GM19043 (cell line): ENCODE data around the gene ETV1.

Source experiments
- ATAC-seq: cut with Tn5 transposase; IDR thresholded peaks from one replicate; pipeline ENCODE4 v1.9.1; 2021; ENCODE audit warnings: low read depth; ENCODE audit not compliant: unreplicated experiment

Gene ETV1

DNA sequence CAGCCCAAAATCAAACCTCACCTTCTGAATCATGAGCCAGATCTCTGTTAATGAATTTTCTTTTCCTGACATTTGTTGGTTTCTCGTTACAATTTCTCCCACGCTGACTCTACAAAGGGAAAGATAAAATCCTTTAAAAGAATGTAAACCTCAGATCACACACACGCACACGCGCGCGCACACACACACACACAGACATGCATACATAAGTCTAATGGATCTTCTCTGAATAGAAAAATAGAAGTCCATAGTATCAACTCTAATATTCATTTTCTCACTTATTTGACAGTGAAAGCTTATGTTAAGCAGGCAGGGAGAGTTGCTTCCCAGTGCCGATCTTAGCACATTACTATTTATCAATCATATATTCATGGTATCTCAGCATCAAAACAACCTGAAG lies 1.4 kb downstream of the ETV1 start:
- ATAC-seq, result no peak

DNA sequence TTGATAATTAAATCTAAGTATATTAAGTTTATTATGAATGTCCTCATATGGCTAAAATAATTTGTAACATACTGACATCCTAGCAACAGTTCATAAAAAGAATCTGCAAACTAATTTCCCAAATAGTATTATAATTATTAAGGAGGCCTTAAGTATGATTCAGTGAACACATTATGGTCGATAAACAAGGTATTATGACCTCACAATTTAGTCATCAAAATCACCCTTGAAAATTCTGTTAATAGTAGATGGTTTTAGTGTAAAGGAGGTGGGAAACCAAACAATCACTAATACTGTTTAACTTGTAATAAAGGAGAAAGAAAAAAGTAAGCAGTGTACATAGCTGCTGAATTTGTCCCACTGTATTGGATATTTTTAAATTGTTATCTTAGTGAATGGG lies 2.1 kb downstream of the ETV1 start:
- ATAC-seq, result no peak

DNA sequence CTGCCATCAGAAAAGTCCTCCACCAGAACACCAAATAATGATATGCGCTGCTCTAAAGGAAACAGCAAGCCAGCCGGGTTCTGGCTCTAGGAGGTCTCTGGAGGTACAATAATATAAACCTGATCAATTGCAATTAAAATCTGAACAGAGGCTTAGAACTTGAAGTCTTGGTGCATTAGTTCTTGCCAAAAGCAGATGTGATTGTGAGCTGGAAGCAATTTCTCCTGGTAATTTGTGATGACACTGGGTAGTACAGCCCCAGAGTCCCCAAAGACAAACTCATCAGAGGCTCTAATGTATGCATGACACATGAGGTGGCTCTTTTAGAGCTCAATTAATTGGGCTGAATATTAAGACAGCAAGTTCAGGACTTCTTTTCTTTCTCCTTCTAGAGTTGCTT lies 3.3 kb downstream of the ETV1 start:
- no peak for ATAC-seq

- ATAC-seq, result no peak
These were observed 4.4 kb downstream of the ETV1 start for GRCh38 chr7:13984831-13985685.

DNA sequence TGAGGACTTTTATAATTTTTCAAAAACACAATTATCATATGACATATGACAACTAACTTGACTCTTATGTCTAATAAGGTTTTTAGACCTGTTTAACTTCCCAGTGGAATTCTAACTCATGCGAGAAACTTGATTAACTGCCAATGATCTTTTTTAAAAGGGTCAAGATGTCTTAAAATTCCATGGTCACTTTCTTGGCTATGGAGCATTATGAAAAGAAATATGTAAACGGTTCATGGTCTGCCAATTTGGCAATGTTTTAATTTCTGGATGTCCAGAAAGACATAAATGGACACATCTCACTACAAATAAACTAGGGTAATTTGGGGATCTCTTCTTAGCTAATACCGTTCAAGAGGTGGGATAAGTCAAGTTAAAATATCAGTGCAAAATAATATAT lies 5.4 kb downstream of the ETV1 start:
- no peak for ATAC-seq

DNA sequence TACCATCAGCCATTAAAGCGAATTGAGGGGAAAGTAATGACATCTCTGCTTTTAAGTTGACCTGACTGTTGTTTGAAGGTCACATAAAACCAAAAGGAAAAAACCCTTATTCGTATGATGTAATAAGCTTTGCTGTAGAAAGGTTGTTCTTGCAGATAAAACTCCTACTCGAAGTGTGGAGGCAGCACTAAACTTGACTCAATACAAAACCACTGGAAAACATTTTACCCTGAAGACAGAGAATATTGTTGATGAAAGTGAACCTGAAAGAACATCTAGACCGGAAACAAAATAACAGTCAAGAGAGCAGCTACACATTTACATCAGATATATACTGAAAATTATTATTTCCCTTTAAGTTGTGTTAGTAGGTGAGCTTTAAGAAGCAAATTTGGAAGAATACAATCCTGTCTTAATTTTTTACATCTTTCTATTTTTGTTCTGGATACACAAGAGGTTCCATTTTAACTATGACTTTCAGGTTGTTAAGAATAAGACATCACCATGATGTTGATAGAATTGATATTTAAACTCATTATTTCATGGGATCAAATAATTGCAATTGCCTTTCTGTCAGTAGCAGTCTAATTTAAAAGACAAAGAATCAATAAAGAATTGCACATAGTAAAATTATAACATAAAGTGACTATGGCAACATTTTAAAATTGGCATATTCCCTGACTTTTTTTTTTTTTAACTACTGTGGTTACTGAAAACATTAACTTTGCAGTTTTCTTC lies 6.4 kb downstream of the ETV1 start:
- no peak for ATAC-seq

DNA sequence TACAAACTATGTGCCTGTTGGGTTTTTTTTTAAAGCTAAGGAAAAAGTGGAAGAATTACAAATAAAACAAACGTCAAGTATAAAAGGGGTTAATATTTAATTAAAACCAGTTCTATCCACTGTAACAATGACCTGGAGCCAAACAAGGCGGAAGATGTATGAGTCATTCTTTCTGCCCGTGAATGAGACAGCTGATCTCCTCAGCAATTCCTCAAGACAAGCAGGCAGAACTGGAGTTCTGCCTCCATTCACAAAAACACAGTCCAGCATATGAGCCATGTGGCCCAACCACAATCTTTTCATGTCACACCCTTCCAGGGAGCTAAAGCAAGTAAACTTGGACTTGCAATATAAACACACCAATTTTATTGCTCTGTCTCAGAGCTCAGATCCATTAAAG lies 8.4 kb downstream of the ETV1 start:
- no peak for ATAC-seq

GRCh38 chr7:13980474-13980873 lies 9.0 kb downstream of the ETV1 start:
- ATAC-seq, result no peak

- ATAC-seq, result no peak
These were observed 9.6 kb downstream of the ETV1 start for GRCh38 chr7:13979671-13980435.

DNA sequence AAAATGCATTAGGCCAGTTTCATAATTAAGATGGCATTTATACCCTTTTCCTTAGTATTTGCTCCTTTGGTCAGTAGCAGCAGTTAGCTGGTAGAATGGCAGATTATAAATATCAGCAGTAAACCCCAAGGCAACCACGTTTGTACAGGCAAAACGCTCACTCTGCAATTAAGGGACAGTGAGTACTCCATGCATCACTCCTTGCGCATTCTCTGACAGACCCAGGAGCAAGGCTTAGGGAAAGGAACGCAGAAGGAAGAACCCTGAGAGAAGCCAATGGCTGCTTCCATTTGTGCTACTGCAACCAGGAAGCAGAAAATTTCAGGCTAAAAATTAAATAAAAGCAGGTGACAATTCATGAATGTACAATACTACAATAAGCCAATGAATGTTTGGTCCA lies 12.9 kb downstream of the ETV1 start:
- no peak for ATAC-seq

DNA sequence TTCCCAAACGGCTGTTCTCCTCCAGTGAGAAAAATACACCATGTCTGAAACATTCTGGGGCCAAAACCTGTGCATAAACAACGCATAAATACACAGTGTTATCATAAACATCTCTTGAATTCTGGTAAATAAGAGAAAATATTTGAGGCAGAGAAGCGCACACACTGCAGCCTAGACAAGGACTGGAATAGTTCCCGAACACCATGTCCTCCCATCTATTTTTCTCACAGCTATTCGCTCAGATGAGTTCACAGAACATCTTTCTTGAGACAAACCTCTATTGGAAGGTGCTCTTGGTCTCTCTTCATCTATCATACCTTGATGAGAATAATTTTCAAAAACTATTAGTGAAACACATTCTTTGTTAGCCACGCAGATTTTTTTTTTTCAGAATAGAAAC lies 24.4 kb downstream of the ETV1 start:
- ATAC-seq, result no peak

GRCh38 chr7:13963925-13964324 lies 25.5 kb downstream of the ETV1 start:
- no peak for ATAC-seq

- no peak for ATAC-seq
These were observed 34.0 kb downstream of the ETV1 start for GRCh38 chr7:13955494-13955893.

DNA sequence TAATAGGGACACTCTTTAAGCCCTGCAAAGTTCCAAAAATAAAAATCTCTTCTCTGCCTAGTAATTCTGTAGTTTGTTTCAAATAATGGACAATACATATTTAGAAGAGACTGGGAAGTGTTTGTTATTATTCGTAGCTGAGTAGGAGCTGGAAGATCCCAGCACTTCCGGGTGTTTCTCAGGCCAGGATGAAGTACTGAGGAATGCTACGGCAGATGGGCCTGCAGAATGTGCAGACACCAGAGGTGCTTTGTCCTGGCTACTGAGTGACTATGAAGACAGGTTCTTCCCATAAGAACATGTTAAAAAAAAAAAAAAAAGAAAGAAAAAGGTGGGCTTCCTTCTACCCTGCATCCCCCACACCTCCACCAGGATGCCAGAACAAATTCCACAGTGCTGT lies 36.1 kb downstream of the ETV1 start:
- ATAC-seq, result no peak

DNA sequence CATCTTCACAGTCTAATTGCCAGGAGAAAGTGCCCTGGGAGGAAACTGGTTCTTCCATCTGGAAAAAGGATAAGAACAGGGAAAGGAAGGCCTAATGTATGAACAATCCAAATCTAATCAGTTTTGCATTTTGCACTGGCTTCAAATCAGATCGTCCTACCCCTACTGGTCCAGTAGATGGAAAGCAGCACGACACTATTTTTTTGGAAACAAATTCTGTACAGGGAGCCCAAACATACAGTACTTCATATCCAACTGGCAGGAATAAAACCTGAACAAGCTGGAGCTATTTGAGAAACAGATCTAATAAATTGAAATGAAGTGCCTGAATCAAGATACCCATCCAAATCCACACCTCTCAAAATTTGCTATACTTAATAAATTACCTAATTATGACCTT lies 36.5 kb downstream of the ETV1 start:
- ATAC-seq, result no peak

DNA sequence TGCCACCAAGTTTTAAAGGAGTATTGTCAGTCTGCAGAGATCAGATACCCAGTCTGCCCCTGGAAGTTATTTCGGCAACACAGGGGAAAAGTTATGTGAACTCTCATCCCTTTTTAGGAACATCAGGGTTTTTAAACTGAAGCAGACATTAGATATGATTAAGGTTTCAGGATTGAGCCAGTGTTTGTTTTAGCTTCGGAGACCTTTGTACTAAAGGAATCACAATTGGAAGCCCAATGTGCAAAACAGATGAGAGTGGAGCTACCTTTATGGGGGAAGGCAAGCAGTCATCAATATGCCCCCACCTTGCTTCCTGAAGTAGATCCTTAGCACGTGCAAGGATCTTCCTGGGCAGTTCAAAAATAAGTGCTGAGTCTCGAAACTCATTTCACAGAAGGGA lies 39.5 kb downstream of the ETV1 start:
- no peak for ATAC-seq

DNA sequence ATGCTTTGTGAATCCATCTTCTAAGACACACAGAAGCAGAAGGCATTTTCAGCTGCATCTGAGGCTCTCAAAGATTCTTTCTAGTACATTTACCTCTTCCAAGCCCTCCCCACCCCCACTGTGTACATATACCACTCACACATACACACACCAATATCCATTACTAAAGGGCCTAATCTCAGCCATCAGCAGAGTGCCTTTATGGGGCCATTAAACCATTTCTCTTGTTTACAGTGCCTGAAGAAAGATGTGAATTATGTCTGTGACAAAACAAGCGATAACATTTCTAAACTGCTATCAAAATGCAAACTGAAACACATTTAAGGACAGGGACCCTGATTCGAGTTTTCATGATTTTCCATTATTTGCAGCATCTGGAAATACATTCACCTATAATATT lies 40.0 kb downstream of the ETV1 start:
- ATAC-seq, result no peak

- ATAC-seq, result no peak
These were observed 41.3 kb downstream of the ETV1 start for GRCh38 chr7:13948019-13948801.

DNA sequence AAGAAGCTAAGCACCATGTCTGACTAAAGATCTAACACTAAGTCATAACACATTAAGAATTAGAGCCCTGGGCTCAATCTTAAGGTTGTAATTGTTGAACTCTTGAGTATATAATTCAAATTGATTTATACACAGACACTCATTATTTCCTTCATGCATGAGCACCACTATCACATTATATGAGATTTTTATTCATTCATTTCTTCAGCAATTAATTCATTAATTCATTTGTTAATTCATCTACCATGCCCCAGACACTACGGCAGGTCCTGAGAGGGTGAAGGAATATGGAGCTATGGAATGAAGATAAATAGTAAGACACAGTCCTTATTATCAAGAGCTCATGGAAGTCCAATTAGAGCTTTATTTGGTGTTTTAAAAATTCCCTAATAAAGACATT lies 41.9 kb downstream of the ETV1 start:
- ATAC-seq, result no peak

DNA sequence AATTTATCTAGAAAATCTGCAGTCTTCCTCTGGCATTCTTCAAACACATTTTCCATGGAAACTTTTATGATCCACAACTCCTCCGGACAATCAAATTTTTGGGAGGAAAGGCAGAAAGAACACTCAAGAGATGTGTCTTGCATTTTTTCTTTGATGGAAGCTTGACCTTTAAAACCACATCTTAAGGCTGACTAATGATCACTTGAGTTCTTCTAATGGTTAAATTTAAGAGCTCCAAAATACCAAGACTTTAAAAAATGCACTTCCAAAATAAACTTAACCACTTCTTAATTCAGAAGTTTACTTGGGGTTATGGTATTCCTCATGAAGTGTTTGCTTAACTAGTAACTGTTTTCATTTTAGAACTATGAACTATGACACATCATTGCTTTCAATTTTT lies 43.3 kb downstream of the ETV1 start:
- ATAC-seq, result no peak

DNA sequence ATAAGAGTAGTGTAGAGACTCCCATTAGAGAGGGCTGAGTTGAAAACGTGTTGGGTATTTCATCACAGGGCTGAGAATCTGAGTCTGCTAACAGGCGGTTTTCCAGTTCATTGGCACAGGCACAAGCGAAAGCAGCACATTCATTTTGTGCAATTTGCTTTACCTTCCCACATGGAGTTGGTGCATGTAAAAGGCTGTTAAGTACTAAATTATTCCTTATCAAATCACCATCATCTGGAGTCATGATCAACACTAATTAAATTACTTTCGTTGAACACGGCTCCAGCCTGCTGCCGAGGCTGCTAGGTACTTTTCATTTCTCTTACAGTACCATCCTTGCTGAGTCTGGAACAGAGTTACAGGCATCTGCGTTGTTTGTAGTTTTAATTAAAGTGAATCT lies 43.8 kb downstream of the ETV1 start:
- no peak for ATAC-seq
